Activated CD4-positive, alpha-beta T cell treated with anti-CD3 and anti-CD28 coated beads, Interleukin-2, amount 50 U/mL, for 24 hours (primary cell): ENCODE data around the gene IFNGR2.
"Not testable (repeated sequence)": the region's sequence is repeated elsewhere in the genome, so short reads cannot be mapped to it uniquely, and the experiment has no call there.

Source experiments
- DNase-seq, 2 donors: peaks; one replicate each; pipeline ENCODE4 v3.0.0-alpha.2; 2020; ENCODE audit warnings: low read depth in 1 of 2, low spot score in 1 of 2

The IFNGR2 gene, protein sequence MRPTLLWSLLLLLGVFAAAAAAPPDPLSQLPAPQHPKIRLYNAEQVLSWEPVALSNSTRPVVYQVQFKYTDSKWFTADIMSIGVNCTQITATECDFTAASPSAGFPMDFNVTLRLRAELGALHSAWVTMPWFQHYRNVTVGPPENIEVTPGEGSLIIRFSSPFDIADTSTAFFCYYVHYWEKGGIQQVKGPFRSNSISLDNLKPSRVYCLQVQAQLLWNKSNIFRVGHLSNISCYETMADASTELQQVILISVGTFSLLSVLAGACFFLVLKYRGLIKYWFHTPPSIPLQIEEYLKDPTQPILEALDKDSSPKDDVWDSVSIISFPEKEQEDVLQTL

DNA sequence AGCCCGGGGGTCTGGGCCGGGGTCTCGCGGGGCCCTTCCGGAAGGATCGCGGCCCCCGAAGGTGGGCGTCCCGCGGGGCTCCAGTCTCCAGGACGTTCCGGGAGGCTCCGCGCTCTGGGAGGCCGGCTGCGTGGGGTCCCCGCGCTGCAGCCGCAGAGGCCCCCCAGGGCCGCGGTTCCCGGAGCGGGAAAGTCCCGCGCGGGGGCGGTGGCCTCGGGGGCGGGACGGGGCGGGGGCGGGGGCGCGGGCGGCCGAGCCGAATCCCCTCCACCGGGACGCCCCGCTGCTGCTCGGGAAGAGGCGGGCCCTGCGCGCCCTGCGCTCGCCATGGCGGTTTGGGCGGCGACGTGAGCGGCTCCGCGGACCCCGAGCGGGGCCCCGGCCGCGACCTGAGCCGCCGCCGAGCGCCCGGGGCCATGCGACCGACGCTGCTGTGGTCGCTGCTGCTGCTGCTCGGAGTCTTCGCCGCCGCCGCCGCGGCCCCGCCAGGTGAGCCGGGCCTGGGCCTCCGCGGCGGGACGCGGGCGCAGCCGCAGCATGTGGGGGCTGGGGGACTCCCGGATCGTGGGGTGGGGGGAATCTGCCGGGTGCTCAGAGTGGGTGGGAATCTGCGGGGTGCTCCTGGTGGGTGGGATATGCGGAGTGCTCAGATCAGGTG lies at the start of gene IFNGR2:
Gene IFNGR2, plus strand, starts transcription at position 286 of the 658 bp plus-strand sequence. Its CDS starts 131 bp downstream, at position 417.
- DNase-seq = no peak

DNA sequence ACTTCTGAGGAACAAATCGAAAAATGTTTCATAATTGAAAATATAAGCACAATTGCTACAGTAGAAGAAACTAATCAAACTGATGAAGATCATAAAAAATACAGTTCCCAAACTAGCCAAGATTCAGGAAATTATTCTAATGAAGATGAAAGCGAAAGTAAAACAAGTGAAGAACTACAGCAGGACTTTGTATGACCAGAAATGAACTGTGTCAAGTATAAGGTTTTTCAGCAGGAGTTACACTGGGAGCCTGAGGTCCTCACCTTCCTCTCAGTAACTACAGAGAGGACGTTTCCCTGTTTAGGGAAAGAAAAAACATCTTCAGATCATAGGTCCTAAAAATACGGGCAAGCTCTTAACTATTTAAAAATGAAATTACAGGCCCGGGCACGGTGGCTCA lies 47.9 kb upstream of the IFNGR2 start:
- no peak for DNase-seq

DNA sequence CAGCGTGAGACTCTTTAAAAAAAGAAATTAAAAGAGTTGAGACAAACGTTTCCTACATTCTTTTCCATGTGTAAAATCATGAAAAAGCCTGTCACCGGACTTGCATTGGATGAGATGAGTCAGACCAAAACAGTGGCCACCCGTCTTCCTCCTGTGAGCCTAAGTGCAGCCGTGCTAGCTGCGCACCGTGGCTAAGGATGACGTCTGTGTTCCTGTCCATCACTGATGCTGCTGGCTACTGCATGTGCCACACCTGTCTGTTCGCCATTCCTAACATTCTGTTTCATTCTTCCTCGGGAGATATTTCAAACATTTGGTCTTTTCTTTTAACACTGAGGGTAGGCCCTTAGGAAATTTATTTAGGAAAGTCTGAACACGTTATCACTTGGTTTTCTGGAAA lies 47.2 kb upstream of the IFNGR2 start:
- no peak for DNase-seq

DNA sequence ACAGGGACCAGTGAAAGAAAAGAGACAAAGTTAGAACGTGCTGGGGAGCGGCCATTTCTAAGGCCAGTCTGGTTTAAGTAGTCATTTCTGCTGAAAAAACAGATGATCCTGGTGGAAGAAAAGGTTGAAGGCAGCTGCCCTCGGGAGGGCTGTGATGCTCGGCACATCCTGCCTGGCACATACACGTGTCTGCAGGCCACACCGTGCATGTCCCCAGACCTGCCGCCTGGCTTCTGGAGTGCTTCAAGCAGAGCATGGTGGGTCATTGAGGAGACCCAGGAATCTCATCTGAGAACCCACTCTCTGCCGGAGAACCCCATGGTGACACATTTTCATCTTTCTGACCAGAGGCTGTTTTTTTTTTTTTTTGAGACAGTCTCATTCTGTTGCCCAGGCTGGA lies 46.0 kb upstream of the IFNGR2 start:
- DNase-seq = no peak

DNA sequence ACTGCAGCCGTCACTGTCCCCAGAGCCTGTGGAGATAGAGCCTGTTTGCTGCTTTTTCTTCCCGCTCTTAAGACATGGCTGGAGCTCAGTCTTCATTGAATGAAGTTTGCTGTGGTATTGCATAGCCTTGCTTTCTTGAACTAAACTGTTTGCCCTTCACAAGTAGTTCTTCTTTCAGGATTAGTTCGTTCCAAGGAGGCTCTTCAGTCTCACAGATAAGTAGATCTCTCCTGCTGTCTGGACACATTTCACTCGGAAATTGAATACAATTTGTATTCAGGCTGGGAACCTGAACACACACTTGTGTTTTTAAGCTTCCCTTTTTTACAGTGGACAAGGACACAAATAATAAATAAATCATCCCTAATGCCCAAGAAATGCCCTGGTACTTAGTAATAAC lies 43.8 kb upstream of the IFNGR2 start:
- no peak for DNase-seq

DNA sequence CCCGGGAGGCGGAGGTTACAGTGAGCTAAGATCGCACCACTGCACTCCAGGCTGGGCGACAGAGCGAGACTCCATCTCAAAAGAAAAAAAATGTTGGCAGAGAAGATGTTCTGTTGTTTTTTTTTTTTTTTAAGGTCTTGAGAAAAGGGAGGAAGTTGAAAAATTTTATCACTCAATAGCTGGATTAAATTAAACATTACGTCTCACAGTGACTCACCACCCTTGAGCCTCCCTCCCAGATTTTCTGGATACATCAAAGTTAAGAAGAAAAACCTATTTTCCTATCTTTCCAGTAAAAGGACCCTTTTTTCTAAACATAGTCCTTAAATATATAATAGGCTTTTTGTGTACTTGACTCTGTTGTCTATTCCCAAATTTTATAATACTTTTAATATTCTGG lies 42.9 kb upstream of the IFNGR2 start:
- DNase-seq = no peak

DNA sequence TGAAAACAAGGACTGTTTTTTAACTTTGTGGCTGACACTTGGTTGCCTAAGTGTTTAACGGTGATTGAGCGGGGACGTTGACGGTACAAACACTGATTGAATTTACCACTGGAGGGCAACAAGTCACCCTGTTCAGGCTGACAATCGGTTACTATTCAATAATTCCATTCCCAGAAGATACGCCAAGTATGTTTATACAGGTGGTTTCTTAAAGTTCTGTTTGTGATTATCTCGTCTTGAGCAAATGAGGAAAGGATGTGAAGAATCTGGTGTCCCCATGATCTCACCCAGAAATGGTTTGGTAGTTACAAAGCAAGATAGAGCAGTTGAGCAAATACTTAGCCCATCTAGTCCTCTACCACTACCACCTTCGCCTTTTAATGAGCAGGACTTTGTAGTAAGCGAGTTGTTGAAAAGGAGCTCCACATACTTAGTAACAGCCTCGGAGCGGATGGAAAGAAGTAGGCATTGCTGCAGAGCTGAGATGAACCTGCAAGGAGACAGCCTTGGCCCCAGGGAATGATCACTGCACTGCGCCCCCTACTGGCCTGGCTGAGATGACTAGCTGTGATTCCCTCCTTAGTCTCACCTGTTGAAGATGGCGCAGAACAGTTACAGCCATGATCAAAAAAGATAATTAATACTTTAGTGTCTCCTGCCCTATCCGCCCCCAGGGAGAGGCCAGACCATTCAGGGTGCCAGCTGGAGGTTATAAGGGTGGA lies 42.2 kb upstream of the IFNGR2 start:
- peak; percentile 82 to 89 for DNase-seq

DNA sequence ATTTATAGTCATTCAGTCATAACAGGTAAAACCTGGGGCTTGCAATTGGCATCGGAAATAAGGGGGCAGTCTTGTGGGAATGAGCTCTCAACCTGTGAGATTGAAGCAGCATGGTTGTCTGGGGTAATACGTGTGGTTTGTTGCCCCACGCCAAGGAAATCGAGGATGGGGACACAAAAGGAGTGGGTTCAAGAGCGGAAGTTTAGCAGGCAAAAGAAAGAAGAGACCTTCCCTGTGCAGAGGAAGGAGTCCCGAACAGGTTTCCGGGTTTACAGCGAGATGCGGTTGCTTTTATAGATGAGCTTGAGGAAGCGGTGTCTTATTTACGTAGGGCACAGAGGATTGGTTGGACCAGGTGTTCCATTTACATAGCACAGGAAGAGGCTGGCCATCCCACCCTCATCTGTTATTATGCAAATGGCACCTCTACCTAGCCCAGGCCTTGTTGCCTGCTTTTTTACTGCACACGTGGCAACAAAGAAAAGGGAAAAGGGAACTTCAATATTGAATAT lies 41.1 kb upstream of the IFNGR2 start:
- peak in 1 of 2 donors; percentile 40 for DNase-seq

DNA sequence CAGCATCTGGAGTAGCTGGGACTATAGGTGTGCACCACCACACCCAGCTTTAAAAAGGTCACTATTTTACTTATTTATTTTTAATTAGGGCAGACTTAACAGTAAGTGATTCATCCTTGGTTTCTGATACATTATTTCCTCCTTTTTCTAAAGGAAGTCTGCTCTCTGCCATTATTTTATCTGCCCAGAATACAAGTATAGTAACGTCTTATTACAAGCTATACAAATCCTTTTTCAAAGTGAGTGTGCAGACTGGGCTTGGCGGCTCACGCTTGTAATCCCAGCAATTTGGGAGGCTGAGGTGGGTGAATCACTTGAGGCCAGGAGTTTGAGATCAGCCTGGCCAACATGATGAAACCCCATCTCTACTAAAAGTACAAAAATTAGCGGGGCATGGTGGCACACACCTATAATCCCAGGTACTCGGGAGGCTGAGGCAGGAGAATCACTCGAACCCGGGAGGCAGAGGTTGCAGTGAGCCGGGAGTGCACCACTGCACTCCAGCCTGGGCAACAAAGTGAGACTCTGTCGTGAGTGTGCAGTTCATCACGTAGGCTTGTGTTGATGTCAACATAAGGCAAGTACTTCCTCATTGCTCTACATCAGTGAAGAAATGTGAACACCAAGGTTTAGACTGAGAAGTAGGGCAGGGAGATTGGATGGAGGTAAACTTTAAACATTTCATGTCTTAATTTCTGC lies 39.2 kb upstream of the IFNGR2 start:
- DNase-seq = not testable (repeated sequence)

DNA sequence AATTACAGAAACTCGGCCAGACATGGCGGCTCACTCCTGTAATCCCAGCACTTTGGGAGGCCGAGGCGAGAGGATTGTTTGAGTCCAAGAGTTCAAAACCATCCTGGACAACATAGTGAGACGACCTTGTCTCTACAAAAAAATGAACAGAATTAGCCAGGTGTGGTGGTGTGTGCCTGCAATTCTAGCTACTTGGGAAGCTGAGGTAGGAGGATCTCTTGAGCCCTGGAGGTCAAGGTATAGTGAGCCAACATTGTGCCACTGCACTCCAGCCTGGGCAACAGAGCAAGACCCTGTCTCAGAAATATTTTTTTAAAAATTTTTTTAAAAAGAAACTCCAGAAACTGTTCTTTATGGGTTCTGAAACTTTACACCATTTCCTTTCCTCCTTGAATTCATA lies 38.4 kb upstream of the IFNGR2 start:
- no peak for DNase-seq

DNA sequence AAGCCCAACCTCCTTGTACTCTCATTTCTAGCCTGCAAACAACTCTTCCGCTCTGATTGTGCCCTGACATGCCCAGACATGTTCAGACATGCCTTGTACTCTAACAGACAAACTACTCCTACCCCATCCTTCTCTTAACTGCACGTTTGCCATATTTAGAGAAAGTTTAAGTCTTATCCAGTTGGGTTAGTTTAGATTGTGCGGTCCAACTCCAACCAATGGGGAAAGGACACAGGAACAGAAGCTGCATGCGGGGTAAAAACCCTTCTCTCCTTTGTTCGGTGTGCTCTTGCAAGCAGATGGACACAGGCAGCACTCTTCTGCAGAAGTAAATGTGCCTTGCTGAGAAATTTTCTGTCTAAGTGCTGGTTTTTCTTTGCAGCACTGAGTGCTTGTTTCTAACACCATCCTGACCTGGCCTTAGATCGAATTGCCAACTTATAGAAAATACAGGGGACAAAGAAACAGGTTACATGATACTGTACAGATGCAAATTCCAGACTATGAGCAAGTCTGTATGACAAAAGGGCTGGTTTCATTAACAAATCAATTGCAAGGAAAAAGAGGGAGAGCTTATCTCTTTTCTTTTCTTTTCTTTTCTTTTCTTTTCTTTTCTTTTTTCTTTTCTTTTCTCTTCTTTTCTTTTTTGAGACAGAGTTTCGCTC lies 35.8 kb upstream of the IFNGR2 start:
- DNase-seq = no peak

DNA sequence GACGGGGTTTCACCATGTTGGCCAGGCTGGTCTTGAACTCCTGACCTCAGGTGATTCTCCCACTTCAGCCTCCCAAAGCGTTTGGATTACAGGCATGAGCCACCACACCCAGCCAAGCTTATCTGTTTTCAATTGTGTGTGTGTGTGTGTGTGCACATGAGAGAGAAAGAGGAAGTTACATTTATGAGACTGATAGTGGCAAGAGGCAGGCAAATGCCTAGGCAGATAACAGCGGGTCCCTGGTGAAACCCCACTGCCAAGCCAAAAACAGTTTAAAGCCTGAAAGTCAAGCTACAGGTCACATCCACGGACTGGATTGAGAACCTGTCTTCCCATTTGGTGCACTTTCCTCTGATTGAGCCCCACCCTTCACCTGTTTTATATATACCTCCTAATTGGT lies 35.1 kb upstream of the IFNGR2 start:
- no peak for DNase-seq

DNA sequence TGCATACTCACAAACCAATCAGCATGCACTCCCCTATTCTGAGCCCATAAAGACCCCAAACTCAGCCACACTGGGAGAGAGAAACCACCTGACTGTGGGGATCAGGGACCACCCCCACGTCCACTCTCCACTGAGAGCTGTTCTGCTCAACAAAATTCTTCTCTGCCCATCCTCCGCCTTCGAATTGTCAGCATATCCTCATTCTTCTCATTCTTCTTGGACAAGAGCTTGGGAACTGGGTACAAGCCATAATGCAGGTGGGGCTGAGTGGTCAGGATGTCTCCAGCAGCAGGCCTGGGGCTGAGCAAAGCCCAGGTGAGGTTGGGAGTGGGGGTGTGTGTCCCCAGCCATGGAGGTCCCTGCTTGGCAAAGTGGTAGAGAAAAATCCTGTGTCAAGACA lies 34.6 kb upstream of the IFNGR2 start:
- DNase-seq = no peak

DNA sequence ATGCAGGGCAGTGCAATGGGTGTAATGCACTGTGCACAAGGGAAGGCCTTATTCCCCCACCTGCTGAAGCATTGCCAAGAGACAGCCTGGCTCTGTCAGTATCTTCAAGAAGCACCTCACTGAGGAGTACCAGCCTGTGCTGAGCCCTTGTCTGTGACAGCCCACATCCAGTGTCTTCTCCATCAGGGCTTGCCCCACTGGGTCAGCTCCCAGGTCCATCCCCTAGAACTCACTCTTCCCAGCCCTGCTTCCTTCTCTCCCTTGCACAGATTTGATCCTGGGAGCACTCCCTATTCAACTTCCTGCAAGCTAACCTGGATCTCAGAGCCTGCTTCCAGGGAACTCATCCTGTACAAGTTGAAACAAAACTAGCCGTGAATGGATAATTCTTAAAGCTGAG lies 33.6 kb upstream of the IFNGR2 start:
- no peak for DNase-seq

DNA sequence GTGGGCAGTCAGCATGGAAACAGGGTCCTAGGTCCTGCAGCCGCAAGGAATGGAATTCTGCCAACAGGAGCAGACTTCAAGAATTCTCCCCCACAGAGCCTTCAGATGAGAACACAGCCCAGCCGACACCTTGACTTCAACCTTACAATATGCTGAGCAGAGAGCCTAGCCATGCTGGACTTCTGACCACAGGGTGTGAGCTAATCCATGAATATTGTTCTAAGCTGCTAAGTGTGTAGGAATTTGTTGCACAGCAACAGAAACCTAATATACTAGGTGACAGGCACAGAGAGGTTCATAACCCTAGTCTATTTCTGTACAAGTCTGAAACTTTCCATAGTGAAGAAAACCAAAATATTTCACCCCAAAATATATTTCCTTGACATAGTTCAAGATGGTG lies 32.9 kb upstream of the IFNGR2 start:
- no peak for DNase-seq

DNA sequence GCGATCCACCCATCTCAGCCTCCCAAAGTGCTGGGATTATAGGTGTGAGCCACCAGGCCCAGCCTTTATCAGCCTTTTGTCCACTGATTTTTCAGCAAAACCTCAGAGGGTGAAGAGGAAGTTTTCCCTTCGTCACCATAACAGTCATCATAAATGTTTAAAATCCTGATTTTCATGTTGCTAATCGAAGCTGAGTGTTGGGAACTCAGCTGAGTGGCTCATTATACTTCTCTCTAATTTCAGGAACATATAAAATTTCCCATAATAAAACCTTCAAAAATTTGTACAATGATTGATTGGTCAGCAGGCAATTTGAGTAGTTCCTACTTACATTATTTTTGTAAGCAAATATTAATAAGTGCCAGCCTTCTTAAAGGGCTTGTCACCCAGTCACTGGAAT lies 31.8 kb upstream of the IFNGR2 start:
- no peak for DNase-seq

DNA sequence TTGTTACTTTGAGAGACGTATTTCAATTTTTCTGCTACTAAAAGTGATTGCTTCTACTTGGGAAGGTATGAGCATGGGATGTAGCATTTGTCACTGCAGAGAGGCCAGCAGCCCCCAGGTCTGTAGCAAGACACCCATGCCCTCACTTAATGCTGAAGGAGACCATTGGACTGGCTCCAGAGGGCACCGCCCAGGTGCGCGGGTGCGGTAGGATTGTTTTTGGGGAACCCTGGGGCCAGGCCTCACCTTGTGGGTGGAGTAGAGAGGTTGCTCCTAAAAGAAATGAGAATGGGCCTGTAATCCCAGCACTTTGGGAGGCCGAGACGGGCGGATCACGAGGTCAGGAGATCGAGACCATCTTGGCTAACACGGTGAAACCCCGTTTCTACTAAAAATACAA lies 30.6 kb upstream of the IFNGR2 start:
- no peak for DNase-seq

DNA sequence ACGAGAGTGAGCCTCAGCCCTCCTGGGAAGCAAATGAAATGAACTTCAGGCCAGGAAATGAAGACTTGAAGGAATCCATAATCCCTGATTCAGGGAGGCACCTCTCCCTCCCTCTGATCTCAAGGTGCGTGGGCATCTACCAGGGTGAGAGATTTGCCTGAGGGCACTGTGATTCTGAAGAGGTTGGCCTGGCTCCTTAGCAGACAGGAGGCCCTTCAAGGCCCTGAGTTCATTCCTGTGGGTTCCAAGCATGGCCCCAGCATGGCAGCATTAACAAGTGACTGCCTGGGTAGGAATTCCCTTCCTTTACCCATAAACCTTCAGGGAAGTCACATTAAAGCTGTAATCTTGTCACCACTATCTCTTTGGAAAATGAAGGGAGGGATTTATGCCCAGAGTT lies 29.8 kb upstream of the IFNGR2 start:
- DNase-seq = no peak

DNA sequence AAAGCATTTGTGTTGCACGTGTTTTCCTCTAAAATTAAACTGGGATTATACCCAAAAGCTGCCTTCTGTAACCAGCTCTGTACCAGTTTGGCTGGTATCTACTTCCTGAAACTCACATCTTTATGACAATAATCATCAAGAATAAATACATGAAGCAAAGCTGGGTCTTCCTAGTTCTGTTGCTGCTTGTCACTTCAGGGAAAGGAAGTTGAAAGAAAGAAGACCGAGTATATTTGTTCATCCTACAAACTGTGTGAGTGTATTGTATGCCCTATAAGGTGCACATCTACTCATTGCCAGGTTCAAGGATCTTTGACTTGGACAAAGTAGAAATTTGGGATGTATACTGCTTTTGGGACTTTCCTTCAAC lies 29.1 kb upstream of the IFNGR2 start:
- no peak for DNase-seq

DNA sequence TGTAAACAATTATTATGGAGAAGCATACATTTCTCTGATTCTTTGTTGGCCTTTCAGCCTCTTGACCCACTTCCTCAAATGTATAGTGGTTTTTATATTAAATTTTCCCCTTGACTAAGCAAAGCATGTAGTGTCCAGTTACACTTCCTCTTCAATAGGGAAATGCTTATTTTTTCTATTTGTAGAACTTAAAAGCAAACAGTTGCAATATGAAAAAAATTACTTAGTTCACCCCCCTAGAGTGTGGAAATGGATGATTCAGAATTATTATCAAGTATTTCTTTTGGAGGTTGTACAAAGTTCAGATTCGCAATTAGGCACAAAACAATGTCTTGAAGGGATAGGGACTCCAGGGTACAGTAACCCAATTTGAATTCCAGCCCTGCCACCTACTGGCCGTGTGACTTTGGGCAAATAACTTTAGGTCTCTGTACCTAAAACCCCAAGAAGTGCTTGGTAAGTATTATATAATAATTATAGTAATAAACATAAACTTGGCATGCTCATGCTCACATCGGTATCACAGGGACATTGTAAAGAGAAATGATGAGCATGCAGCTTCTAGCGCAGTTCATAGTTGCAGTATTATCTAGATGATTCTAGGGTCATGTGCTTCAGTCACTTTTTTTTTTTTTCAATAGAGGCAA lies 28.6 kb upstream of the IFNGR2 start:
- peak in 1 of 2 donors; percentile 37 for DNase-seq
